Measurements from ENCODE around the gene CD70.
A peak's percentile ranks its signal among the peaks of the same experiment; 100 is the strongest.
"Not testable (repeated sequence)": the region's sequence is repeated elsewhere in the genome, so short reads cannot be mapped to it uniquely, and the experiment has no call there.

CD70 gene

GRCh38 chr19:6597471-6598253, 6.7 kb upstream of the CD70 start:
- not testable (repeated sequence) for DNase-seq (ENCODE audit: low read depth, low spot score)

- no peak for DNase-seq (ENCODE audit: low read depth, low spot score)
These were observed 5.7 kb upstream of the CD70 start for GRCh38 chr19:6596621-6597020.

- DNase-seq (ENCODE audit: low read depth, low spot score): no peak
These were observed 2.9 kb upstream of the CD70 start for GRCh38 chr19:6593651-6594416.

GRCh38 chr19:6590258-6590826, 608 bp downstream of the CD70 start:
- peak; percentile 22 for DNase-seq (ENCODE audit: low read depth, low spot score)

GRCh38 chr19:6589711-6590257, 1.2 kb downstream of the CD70 start:
- no peak for DNase-seq (ENCODE audit: low read depth, low spot score)

GRCh38 chr19:6588508-6589345, 2.2 kb downstream of the CD70 start:
- peak; percentile 14 for DNase-seq (ENCODE audit: low read depth, low spot score)

GRCh38 chr19:6587998-6588507, 2.9 kb downstream of the CD70 start:
- DNase-seq (ENCODE audit: low read depth, low spot score): no peak

GRCh38 chr19:6587093-6587820, 3.7 kb downstream of the CD70 start:
- peak; percentile 21 for DNase-seq (ENCODE audit: low read depth, low spot score)

- no peak for DNase-seq (ENCODE audit: low read depth, low spot score)
These were observed 4.2 kb downstream of the CD70 start for GRCh38 chr19:6586726-6587092.

- DNase-seq (ENCODE audit: low read depth, low spot score): no peak
These were observed 4.9 kb downstream of the CD70 start for GRCh38 chr19:6586056-6586455.

- DNase-seq (ENCODE audit: low read depth, low spot score): not testable (repeated sequence)
These were observed 8.2 kb downstream of the CD70 start for GRCh38 chr19:6582515-6583484.

GRCh38 chr19:6580313-6580712, 10.6 kb downstream of the CD70 start:
- peak; percentile 64 for DNase-seq (ENCODE audit: low read depth, low spot score)

GRCh38 chr19:6579450-6580178, 11.3 kb downstream of the CD70 start:
- no peak for DNase-seq (ENCODE audit: low read depth, low spot score)

- DNase-seq (ENCODE audit: low read depth, low spot score): no peak
These were observed 13.3 kb downstream of the CD70 start for GRCh38 chr19:6577476-6578125.

GRCh38 chr19:6576869-6577475, 14.0 kb downstream of the CD70 start:
- no peak for DNase-seq (ENCODE audit: low read depth, low spot score)

GRCh38 chr19:6573350-6573749, 17.6 kb downstream of the CD70 start:
- DNase-seq (ENCODE audit: low read depth, low spot score): no peak

- no peak for DNase-seq (ENCODE audit: low read depth, low spot score)
These were observed 18.7 kb downstream of the CD70 start for GRCh38 chr19:6572217-6572616.

GRCh38 chr19:6571167-6571566, 19.8 kb downstream of the CD70 start:
- no peak for DNase-seq (ENCODE audit: low read depth, low spot score)
